Keratinocyte (primary cell): ENCODE data around the gene ICOS. TPM values are rescaled to one million over a fixed set of nuclear protein-coding genes. Genes with fewer than 3 reads are reported as not detected.
"Not testable (repeated sequence)": the region's sequence is repeated elsewhere in the genome, so short reads cannot be mapped to it uniquely, and the experiment has no call there.

ENCODE experiments used
- DNase-seq: peaks from one replicate; pipeline ENCODE4 v3.0.0-alpha.2; 2011; ENCODE audit warnings: low read depth, missing footprints, low spot score
- FAIRE-seq: peaks from 2 replicates; lab custom pipeline; 2011; peaks lifted over from hg19 to GRCh38; lab: Jason Lieb, UNC
- H2AFZ ChIP-seq: 2 replicates; pipeline ENCODE4 v1.6.0; 2012; ENCODE audit warnings: low read length, control low read depth, inconsistent platforms; ENCODE audit not compliant: control insufficient read depth
- H3K27ac ChIP-seq: 2 replicates; pipeline ENCODE4 v1.5.1; 2011; ENCODE audit warnings: low read length; ENCODE audit not compliant: control insufficient read depth, insufficient read depth
- H3K27me3 ChIP-seq: 3 replicates; pipeline ENCODE4 v1.6.0; 2011; ENCODE audit warnings: low read length; ENCODE audit not compliant: control insufficient read depth, insufficient read depth; ENCODE audit errors: extremely low read depth
- H3K36me3 ChIP-seq, 2 experiments: 2 replicates in 1 of 2; 3 replicates in 1 of 2; pipeline ENCODE4 v1.5.1; 2011; ENCODE audit warnings: low read length in 2 of 2, mild to moderate bottlenecking in 1 of 2; ENCODE audit not compliant: control insufficient read depth in 2 of 2, insufficient read depth in 2 of 2; ENCODE audit errors: extremely low read depth in 1 of 2
- H3K4me1 ChIP-seq: 3 replicates; pipeline ENCODE4 v1.5.1; 2011; ENCODE audit warnings: low read length; ENCODE audit not compliant: control insufficient read depth, insufficient read depth; ENCODE audit errors: extremely low read depth
- H3K4me2 ChIP-seq: 3 replicates; pipeline ENCODE4 v1.6.0; 2011; ENCODE audit warnings: low read depth, low read length; ENCODE audit not compliant: control insufficient read depth, insufficient read depth; ENCODE audit errors: extremely low read depth
- H3K4me3 ChIP-seq, 3 experiments: fragments of 200-600 bp in 1 of 3; sonication (generic) in 1 of 3; 2 replicates in 2 of 3; 3 replicates in 1 of 3; pipeline ENCODE4 v1.5.1; 2011 to 2016; ENCODE audit warnings: low read length in 3 of 3, mild to moderate bottlenecking in 3 of 3, control low read depth in 2 of 3, inconsistent platforms in 1 of 3, low read depth in 1 of 3, mixed read lengths in 1 of 3, mixed run types in 1 of 3, moderate library complexity in 1 of 3; ENCODE audit not compliant: control insufficient read depth in 2 of 3, insufficient read depth in 2 of 3; ENCODE audit errors: extremely low read depth in 1 of 3
- H3K79me2 ChIP-seq: 2 replicates; pipeline ENCODE4 v1.6.0; 2012; ENCODE audit warnings: low read length; ENCODE audit not compliant: control insufficient read depth, insufficient read depth
- H3K9ac ChIP-seq: 3 replicates; pipeline ENCODE4 v1.6.0; 2011; ENCODE audit warnings: low read length; ENCODE audit not compliant: control insufficient read depth, insufficient read depth; ENCODE audit errors: extremely low read depth
- H3K9me1 ChIP-seq: 3 replicates; pipeline ENCODE4 v1.6.0; 2011; ENCODE audit warnings: low read length; ENCODE audit not compliant: control insufficient read depth, insufficient read depth; ENCODE audit errors: extremely low read depth
- H3K9me3 ChIP-seq: 2 replicates; pipeline ENCODE4 v1.5.1; 2012; ENCODE audit warnings: low read depth, low read length; ENCODE audit not compliant: control insufficient read depth
- H4K20me1 ChIP-seq: 3 replicates; pipeline ENCODE4 v1.6.0; 2011; ENCODE audit warnings: low read length; ENCODE audit not compliant: control insufficient read depth, insufficient read depth; ENCODE audit errors: extremely low read depth
- CTCF ChIP-seq, 3 experiments: IDR thresholded peaks in 1 of 3; conservative IDR thresholded peaks in 1 of 3; optimal IDR thresholded peaks in 1 of 3; 2 replicates in 2 of 3; 3 replicates in 1 of 3; pipeline versions ENCODE3 to v1.5.1; 2011; ENCODE audit warnings: low read length in 3 of 3, mild to moderate bottlenecking in 3 of 3, moderate library complexity in 2 of 3, control low read depth in 1 of 3, inconsistent platforms in 1 of 3; ENCODE audit not compliant: insufficient read depth in 2 of 3; ENCODE audit errors: extremely low read depth in 1 of 3
- EZH2 ChIP-seq: IDR thresholded peaks from one replicate; pipeline ENCODE4 v1.6.1; 2012; ENCODE audit warnings: inconsistent platforms, mild to moderate bottlenecking, low read length, moderate library complexity
- dilution Hi-C: fragments of 300-500 bp; cut with MboI; formaldehyde crosslinking; loops from one replicate; pipeline ENCODE4 v1.7.0; 2020; ENCODE audit warnings: low sequenced_read_pairs; ENCODE audit not compliant: extremely low pct_ligation_motif_present
- polyA plus RNA-seq, 5 experiments: library from polyadenylated mRNA; depleted of rRNA in 3 of 5; stranded (reverse) in 3 of 5; stranded (forward) in 1 of 5; unstranded in 1 of 5; fragments of >200 nt; gene quantifications; 1 replicate in 1 of 5; 2 replicates in 3 of 5; 3 replicates in 1 of 5; pipeline versions ENCODE4 v1.2.1 to v1.2.3, GENCODE V29; 2011 to 2012; ENCODE audit warnings: missing spikeins in 2 of 5, low read depth in 1 of 5, low replicate concordance in 1 of 5

Gene ICOS
- polyA plus RNA-seq, 1 donor (not counting 4 experiments of a cell fraction or from before 2014, with no cell fraction given): not detected

- Histone ChIP-seq H2AFZ (no peak overlapping the region), H3K4me1 (no peaks in the 10 kb centered on the region), H3K79me2 (no peaks in the 10 kb centered on the region), H3K9me1 (no peaks in the 10 kb centered on the region), H3K9me3 (no peaks in the 10 kb centered on the region), H3K4me2 (no peak overlapping the region), H3K9ac (no peak overlapping the region), H3K27ac (no peak overlapping the region), H3K27me3 (no peaks in the 10 kb centered on the region), H3K36me3 (no peaks in the 10 kb centered on the region), H3K4me3 (no peak overlapping the region), H4K20me1 (no peaks in the 10 kb centered on the region)
- dilution Hi-C loops: no loop called here
- TF ChIP-seq CTCF (optimal IDR thresholded peaks at IDR 0.05 in 1 of 3, IDR thresholded peaks at IDR 0.05 in 1 of 3, conservative IDR thresholded peaks at IDR 0.05 in 1 of 3; ENCODE audit: extremely low read depth in 1 of 3, insufficient read depth in 2 of 3, low read length in 3 of 3): no peak
- TF ChIP-seq EZH2: no peak
- FAIRE-seq (no peak), DNase-seq (no peak)
Observed at GRCh38 chr2:203959672-203960071, 23.1 kb downstream of the ICOS start.

- H4K20me1 ChIP-seq: no peaks in the 10 kb centered on the region
- H2AFZ ChIP-seq: no peak overlapping the region
- no peaks in the 10 kb centered on the region for H3K36me3 ChIP-seq
- dilution Hi-C loops: no loop called here
- TF ChIP-seq EZH2 (no peak), CTCF (optimal IDR thresholded peaks at IDR 0.05 in 1 of 3, IDR thresholded peaks at IDR 0.05 in 1 of 3, conservative IDR thresholded peaks at IDR 0.05 in 1 of 3; ENCODE audit: extremely low read depth in 1 of 3, insufficient read depth in 2 of 3, low read length in 3 of 3) (no peak)
- no peaks in the 10 kb centered on the region for H3K9me1 ChIP-seq
- H3K4me2 ChIP-seq: no peak overlapping the region
- H3K9ac ChIP-seq: no peak overlapping the region
- FAIRE-seq (no peak), DNase-seq (no peak)
- H3K27me3 ChIP-seq: no peaks in the 10 kb centered on the region
- H3K4me1 ChIP-seq: no peaks in the 10 kb centered on the region
- no peak overlapping the region for H3K4me3 ChIP-seq
- H3K79me2 ChIP-seq: no peaks in the 10 kb centered on the region
- H3K27ac ChIP-seq: no peak overlapping the region
- H3K9me3 ChIP-seq: no peaks in the 10 kb centered on the region
Observed at GRCh38 chr2:203960811-203961210, 24.2 kb downstream of the ICOS start.

- dilution Hi-C loops, DNase-seq, H2AFZ ChIP-seq, FAIRE-seq, H3K9me3 ChIP-seq, H3K36me3 ChIP-seq, H3K4me1 ChIP-seq, H4K20me1 ChIP-seq, H3K4me2 ChIP-seq, H3K27ac ChIP-seq, H3K9ac ChIP-seq, H3K4me3 ChIP-seq, H3K27me3 ChIP-seq, H3K79me2 ChIP-seq, H3K9me1 ChIP-seq: not testable (repeated sequence)
Observed at GRCh38 chr2:203965190-203965589, 28.6 kb downstream of the ICOS start.
